ENCODE data around the gene SAMD1.
"Not testable (repeated sequence)": the region's sequence is repeated elsewhere in the genome, so short reads cannot be mapped to it uniquely, and the experiment has no call there.

The SAMD1 gene

DNA sequence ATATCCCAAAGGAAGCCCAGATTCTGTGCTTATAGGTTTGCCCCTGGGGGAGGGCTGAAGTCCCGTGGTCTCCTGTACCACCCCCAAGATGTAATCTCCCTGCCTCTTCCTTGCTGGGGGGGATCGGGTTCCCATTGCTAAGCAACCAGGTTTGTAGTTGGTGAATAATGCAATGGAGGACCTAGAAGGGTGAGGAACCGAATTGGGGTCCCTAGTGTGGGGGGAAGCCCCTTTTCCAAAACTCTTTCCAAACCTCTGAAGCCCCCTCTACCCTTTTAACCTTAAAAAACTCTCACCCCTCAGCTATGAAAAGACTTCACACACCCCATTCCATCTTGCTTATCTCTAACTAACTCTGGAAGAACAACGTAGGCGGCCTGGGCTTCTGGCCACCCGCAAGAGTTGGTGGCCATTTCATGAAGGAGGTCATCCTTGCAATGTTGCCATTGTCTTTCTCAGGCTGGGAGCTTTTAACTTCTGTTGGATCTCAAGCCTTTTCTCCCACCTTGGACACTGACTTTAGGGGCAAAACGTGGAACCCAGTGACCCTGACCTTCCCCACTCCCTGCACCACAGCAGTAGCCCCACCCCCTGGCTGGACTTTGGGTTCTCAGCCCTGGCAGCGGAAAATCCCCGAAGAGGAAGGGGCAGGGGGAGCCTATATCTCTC lies 29.3 kb downstream of the SAMD1 start:
- Mint-ChIP-seq H3K4me3 (no peak overlapping the region), H3K4me1 (peaks cover 24% of the 10 kb centered on the region), H3K9me3 (no peaks in the 10 kb centered on the region), H3K27ac (no peak overlapping the region), H3K27me3 (peaks cover 53% of the 10 kb centered on the region)
- ATAC-seq (no peak), DNase-seq (no peak)

DNA sequence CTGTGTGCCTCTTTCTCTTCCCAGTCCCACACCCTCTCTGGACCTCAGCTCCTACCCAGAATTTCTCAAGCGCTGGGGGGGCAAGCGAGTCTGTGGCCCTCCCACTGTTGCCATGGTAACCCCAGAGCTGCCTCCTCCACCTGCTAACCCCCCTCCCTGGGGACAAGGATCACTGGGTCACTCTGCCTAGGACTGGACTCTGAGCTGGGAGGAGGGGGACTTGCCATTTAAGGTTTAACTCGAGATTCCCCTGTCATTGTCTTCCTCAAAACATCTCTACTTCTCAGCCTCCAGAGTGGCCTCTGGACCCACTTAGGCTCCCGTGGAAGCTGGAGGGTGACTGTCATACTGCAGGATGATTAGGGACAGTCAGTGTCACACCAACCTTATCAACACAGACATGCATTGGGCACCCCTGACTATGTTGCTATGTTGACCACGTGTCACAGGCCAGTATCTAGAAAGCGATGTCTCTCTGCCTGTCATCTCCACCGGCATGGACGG lies 30.8 kb downstream of the SAMD1 start:
- Mint-ChIP-seq H3K27ac (no peak overlapping the region), H3K9me3 (no peaks in the 10 kb centered on the region), H3K4me3 (no peak overlapping the region), H3K27me3 (peaks cover 53% of the 10 kb centered on the region), H3K4me1 (peaks cover 28% of the 10 kb centered on the region)
- ATAC-seq (no peak), DNase-seq (no peak)

DNA sequence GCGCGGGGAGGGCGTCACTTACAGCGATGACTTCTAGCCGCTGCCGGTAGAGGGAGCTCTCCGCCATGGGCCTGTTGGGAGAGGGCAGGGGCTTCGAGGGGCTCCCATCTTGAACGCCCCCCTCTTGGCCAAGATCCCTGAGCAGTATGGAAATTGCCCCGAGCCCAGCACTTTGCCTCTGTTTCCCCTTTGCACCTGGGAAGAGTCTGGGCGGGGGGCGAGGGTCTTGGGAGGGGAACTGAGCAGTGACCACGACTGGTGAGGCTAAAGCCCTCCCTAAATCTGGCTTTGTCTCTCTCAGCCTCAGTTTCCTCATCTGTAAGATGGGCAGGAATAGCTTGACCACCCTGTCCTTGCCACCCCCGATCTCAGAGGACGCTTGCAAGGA lies 31.5 kb downstream of the SAMD1 start:
- no peak overlapping the region for H3K27ac Mint-ChIP-seq
- H3K9me3 Mint-ChIP-seq, result no peaks in the 10 kb centered on the region
- ATAC-seq (no peak), DNase-seq (peak; percentile 50 to 57)
- H3K27me3 Mint-ChIP-seq, result peaks cover 53% of the 10 kb centered on the region
- H3K4me1 Mint-ChIP-seq, result peaks cover 29% of the 10 kb centered on the region
- H3K4me3 Mint-ChIP-seq, result peak overlapping the region; percentile 43 to 73

DNA sequence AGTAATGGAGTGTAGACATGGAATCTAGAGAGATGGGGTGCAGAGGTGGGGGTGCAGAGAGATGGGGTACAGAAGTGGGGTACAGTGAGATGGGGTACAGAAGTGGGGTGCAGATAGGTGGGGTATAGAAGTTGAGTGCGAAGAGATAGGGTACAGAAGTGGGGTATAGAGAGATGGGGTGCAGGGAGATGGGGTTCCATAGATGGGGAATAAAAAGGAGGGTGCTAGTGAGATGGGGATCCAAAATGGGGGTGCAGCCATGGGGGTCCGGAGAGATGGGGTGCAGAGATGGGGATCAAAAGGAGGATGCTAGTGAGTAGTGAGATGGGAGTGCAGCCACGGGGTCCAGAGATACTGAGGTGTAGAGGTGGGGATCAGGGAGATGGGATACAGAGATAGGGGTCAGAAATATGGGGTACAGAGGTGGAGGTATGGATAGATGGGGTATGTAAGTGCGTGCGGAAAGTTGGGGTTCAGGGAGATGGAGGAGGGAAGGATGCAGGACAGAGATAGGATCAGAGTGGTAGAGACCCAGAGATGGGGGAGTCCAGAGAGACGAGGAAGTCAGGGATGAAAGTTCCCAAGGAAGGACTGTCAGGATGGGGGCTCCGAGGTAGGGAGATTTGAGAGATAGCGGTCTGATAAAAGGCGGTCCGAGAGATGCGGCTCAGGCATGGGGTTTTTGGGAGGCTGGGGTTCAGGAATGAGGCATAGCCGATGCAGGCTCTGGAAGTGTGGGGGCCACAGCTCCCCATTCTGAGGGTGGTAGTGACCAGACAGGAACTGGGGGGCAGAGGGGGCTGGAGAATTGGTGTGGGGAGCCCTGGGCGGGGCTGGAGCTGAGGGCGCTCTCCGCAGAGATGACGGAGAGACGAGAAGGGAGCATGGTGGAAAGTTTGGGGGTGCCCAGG lies 32.1 kb downstream of the SAMD1 start:
- ATAC-seq, result peak; percentile 69
- Mint-ChIP-seq H3K9me3 (no peaks in the 10 kb centered on the region), H3K4me1 (peaks cover 29% of the 10 kb centered on the region), H3K27me3 (peaks cover 53% of the 10 kb centered on the region), H3K4me3 (peak overlapping the region; percentile 73 to 80), H3K27ac (no peak overlapping the region)
- DNase-seq, result no peak

DNA sequence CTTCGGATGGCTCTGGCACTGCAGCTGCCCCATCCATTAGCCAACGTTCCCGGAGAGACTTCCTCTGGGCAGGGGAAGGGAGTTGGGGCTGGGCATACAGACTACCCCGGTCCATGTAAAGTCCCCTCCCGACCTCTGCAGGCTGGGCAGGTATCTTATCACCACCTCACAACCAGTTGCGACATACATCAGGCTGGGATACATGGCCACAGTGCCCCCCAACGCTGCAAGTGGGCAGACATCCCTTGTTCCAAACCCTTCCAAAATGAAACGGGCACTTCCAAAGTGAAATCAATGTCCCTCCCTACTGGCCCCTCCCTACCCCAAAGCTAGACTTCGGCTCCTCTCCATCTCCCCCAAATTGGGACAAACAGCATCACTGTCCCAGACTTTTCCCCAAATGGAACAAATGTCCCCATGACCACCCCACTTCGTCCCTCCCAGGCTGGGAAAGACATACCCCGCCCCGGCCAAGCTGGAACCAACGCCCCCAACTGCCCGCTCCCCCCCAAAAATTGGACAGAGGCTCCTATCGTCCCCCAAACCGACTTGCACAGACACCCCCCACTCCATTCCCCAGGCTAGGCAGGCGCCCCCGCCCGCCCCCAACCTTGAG lies 33.7 kb downstream of the SAMD1 start:
- H3K4me1 Mint-ChIP-seq, result peaks cover 36% of the 10 kb centered on the region
- peaks cover 0 to 7% of the 10 kb centered on the region in 2 donors for H3K9me3 Mint-ChIP-seq
- ATAC-seq (no peak), DNase-seq (no peak)
- H3K27me3 Mint-ChIP-seq, result peaks cover 53% of the 10 kb centered on the region
- H3K4me3 Mint-ChIP-seq, result peak overlapping the region; percentile 29 to 31
- H3K27ac Mint-ChIP-seq, result no peak overlapping the region

DNA sequence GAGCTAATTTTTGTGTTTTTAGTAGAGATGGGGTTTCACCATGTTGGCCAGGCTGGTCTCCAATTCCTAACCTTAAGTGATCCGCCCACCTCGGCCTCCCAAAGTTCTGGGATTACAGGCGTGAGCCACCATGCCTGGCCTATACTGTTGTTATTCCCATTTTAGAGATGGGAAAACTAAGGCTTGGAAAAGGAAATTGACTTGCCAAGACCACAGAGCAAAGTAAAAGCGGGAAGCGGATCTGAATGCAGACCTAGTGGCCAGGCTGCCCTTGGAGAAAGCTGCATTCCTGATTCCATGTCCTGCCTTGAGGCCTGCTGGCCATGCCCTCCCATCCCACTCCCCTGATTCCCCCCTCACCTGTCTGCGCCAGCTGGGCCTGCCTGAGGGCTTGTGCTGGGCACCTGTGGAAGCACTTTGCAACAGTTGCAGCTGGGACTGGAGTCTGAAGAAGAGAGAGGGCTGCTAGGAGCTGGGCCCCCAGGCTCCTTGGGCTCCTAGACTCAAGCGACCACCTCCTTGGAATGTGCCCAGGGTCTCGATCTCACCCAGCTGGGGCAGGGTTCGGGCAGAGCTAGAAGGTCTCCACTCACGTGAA lies 34.4 kb downstream of the SAMD1 start:
- DNase-seq, result no peak
- Mint-ChIP-seq H3K27ac (no peak overlapping the region), H3K4me3 (no peak overlapping the region), H3K9me3 (peaks cover 0 to 7% of the 10 kb centered on the region in 2 donors), H3K27me3 (peaks cover 46% of the 10 kb centered on the region), H3K4me1 (peaks cover 40% of the 10 kb centered on the region)
- ATAC-seq, result no peak

DNA sequence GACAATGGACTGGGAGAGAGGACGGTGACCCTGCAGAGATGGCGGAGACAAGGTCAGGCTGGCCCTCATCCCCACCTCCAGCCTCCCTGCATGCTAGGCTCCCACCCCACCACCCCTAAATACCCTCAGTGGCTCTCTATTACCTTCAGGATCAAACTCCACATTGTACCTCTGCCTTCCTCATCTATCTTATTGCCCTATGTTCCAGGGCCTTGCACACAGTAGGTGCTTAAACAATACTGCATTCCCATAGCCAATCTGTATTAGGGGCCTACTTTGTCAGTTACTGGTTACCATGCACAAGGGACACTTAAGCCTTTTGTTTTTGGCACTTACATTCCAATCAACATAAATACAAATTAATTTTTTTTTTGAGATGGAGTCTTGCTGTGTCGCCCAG lies 35.2 kb downstream of the SAMD1 start:
- peaks cover 39% of the 10 kb centered on the region for H3K27me3 Mint-ChIP-seq
- DNase-seq (no peak), ATAC-seq (no peak)
- no peak overlapping the region for H3K4me3 Mint-ChIP-seq
- H3K4me1 Mint-ChIP-seq, result peaks cover 40% of the 10 kb centered on the region
- H3K27ac Mint-ChIP-seq, result no peak overlapping the region
- H3K9me3 Mint-ChIP-seq, result peaks cover 0 to 7% of the 10 kb centered on the region in 2 donors

DNA sequence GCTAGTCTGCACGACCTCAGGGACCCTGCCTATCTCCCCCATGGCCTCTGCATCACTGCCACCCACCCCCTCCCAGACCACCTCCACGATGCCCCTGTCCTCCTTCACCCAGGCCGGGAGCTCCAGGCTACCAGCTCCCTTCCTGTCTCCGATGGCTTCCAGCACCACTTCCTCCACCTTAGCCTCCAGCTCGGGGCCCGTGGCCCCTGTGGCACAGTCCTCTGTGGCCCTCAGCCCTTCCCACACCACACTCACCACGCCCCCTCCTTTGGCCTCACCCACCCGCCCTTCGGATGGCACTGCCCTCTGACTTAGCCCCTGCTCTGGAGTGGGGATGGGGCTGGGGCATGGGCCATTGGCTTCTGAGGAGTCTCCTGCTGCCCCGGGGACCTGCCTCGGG lies 35.8 kb downstream of the SAMD1 start:
- H3K4me3 Mint-ChIP-seq, result no peak overlapping the region
- H3K27me3 Mint-ChIP-seq, result peaks cover 32% of the 10 kb centered on the region
- peak; percentile 27 for ATAC-seq
- DNase-seq, result no peak
- peaks cover 38% of the 10 kb centered on the region for H3K4me1 Mint-ChIP-seq
- H3K27ac Mint-ChIP-seq, result no peak overlapping the region
- peaks cover 0 to 7% of the 10 kb centered on the region in 2 donors for H3K9me3 Mint-ChIP-seq

DNA sequence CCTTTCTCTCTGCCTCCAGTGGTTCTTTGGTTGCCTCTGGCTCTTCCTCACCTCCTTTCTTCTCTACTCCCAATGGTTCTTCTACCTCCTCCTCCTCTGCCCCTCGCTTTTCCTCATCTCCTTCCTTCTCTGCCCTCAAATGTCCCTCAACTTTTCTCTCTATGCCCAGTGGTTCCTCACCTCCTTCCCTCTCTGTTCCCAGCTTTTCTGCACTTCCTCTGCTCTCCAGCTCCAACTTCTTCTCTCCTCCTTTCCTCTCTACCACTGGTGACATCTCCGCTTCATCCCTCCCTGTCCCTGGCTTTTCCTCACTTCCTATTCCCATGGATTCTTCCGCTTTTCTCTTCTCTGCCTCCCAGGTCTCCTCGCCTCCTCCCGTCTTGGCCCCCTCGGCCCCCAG lies 36.5 kb downstream of the SAMD1 start:
- Mint-ChIP-seq H3K27me3 (peaks cover 26% of the 10 kb centered on the region), H3K4me3 (no peak overlapping the region), H3K9me3 (peaks cover 0 to 7% of the 10 kb centered on the region in 2 donors), H3K4me1 (peaks cover 32% of the 10 kb centered on the region), H3K27ac (peak overlapping the region in 1 of 2 donors; percentile 2)
- ATAC-seq (no peak), DNase-seq (no peak)

DNA sequence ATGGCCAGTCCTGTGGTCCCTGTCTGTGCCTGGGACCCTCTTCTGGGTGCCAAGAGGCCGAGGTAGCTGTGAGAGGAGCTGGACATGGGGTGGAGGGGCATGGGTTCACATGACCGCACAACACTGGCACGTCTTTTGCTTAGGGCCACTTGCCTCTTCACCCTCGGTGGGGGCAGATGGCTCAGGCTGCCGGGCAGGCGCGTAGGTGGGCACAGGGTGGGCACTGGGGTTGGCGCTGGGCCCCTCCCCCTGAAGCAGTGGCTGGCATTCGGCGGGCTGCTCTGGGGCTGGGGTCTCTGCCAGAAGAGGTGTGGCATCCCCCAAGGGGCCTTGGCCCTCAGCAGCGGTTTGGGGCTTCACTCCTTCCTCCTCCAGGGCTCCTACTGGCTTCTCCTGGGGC lies 37.1 kb downstream of the SAMD1 start:
- peaks cover 0 to 8% of the 10 kb centered on the region in 2 donors for H3K9me3 Mint-ChIP-seq
- no peak for DNase-seq
- H3K4me1 Mint-ChIP-seq, result peaks cover 29% of the 10 kb centered on the region
- H3K27ac Mint-ChIP-seq, result no peak overlapping the region
- no peak overlapping the region for H3K4me3 Mint-ChIP-seq
- ATAC-seq, result no peak
- H3K27me3 Mint-ChIP-seq, result peaks cover 20% of the 10 kb centered on the region

DNA sequence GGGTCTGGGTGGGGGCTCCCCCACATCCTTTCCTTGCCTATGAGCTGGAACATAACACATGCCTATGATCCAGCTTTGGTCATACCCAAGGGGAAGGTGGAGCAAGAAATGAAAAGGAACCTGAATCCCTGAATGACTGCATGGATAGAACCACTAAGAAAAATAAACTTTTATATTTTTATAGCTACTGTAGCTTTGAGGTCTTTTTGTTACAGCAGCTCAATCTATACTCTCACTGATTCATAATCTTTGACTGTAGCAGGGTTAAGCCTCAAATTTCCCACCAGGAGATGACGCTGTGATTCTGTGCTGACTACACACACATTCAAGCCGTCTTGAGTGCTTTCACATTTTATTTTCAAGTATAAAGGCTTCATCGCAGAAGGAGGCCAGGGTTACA lies 37.5 kb downstream of the SAMD1 start:
- peaks cover 0 to 13% of the 10 kb centered on the region in 2 donors for H3K9me3 Mint-ChIP-seq
- DNase-seq (no peak), ATAC-seq (no peak)
- peaks cover 27% of the 10 kb centered on the region for H3K4me1 Mint-ChIP-seq
- no peak overlapping the region for H3K4me3 Mint-ChIP-seq
- H3K27ac Mint-ChIP-seq, result no peak overlapping the region
- peaks cover 15% of the 10 kb centered on the region for H3K27me3 Mint-ChIP-seq

DNA sequence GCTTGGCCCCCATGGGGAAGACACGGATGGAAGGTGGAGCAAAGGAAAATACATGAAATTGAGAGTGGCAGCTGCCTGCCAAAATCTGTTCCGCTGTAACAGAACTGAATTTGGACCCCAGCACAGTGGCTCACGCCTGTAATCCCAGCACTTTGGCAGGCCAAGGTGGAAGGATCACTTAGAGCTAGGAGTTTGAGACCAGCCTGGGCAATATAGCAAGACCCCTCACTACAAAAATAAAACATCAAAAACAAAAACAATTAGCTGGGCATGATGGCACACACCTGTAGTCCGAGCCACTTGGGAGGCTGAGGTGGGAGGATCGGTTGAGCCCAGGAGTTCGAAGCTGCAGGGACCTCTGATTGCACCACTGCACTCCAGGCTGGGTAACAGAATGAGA lies 38.1 kb downstream of the SAMD1 start:
- peak overlapping the region in 1 of 2 donors; percentile 79 for H3K27ac Mint-ChIP-seq
- H3K4me1 Mint-ChIP-seq, result peaks cover 21% of the 10 kb centered on the region
- H3K4me3 Mint-ChIP-seq, result no peak overlapping the region
- DNase-seq (no peak), ATAC-seq (no peak)
- peaks cover 0 to 13% of the 10 kb centered on the region in 2 donors for H3K9me3 Mint-ChIP-seq
- peaks cover 9% of the 10 kb centered on the region for H3K27me3 Mint-ChIP-seq

DNA sequence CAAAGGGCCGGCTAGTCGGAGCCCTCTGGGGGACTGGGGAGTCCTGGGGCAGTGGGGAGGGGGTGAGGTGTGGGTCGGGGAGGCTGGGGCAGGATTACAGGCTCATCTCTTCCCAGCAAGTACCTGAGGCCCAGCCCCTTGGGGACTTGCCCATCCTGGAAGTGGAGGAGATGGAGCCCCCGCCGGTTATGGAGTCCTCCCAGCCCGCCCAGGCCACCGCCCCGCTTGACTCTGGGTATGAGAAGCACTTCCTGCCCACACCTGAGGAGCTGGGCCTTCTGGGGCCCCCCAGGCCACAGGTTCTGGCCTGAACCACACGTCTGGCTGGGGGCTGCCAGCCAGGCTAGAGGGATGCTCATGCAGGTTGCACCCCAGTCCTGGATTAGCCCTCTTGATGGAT lies 38.6 kb downstream of the SAMD1 start:
- Mint-ChIP-seq H3K9me3 (peaks cover 0 to 13% of the 10 kb centered on the region in 2 donors), H3K4me3 (no peak overlapping the region), H3K27me3 (peaks cover 4% of the 10 kb centered on the region), H3K4me1 (peaks cover 21% of the 10 kb centered on the region), H3K27ac (peak overlapping the region in 1 of 2 donors; percentile 79)
- DNase-seq, result no peak
- ATAC-seq, result no peak

DNA sequence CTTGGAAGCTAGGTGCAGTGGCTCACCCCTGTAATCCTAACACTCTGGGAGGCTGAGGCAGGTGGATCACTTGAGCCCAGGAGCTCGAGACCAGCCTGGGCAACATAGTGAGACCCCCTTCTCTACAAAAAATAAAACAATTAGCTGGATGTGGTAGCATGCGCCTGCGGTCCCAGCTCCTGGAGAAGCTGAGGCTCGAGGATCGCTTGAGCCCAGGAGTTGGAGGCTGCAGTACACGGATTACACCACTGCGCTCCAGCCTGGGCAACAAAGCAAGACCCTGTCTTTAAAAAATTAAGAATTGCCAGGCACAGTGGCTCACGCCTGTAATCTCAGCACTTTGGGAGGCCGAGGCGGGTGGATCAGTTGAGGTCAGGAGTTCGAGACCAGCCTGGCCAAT lies 39.6 kb downstream of the SAMD1 start:
- ATAC-seq, DNase-seq, H3K27ac Mint-ChIP-seq, H3K27me3 Mint-ChIP-seq, H3K4me3 Mint-ChIP-seq: not testable (repeated sequence)
- H3K9me3 Mint-ChIP-seq, result peaks cover 0 to 13% of the 10 kb centered on the region in 2 donors
- H3K4me1 Mint-ChIP-seq, result peaks cover 28% of the 10 kb centered on the region

DNA sequence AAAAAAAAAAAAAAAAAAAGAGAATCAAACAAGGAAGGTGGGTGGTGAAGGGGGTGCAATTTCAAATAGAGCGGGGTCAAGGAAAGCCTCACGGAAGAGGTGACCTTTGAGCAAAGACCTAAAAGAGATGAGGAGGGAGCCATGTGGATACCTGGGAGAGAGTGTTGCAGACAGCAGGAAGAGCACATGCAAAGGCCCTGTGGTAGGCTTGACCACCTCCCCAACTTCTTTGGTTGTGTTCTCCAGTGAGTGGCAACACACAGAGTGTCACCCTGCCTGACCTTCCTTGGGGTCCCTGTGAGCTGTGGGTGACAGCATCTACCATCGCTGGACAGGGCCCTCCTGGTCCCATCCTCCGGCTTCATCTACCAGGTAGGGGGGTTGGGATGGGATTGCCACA lies 40.0 kb downstream of the SAMD1 start:
- DNase-seq (no peak), ATAC-seq (no peak)
- peak overlapping the region in 1 of 2 donors; percentile 15 for H3K27ac Mint-ChIP-seq
- H3K27me3 Mint-ChIP-seq, result no peaks in the 10 kb centered on the region
- peaks cover 30% of the 10 kb centered on the region for H3K4me1 Mint-ChIP-seq
- peaks cover 0 to 13% of the 10 kb centered on the region in 2 donors for H3K9me3 Mint-ChIP-seq
- no peak overlapping the region for H3K4me3 Mint-ChIP-seq
